ENCODE data around the gene ASCL5.

The ASCL5 gene

GRCh38 chr1:201142849-201143725 lies 16.1 kb upstream of the ASCL5 start:
- H3K27ac ChIP-seq (ENCODE audit: low read depth, low read length), result no peak overlapping the region
- H2AFZ ChIP-seq (ENCODE audit: low read depth, low read length, severe bottlenecking), result no peak overlapping the region
- no peaks in the 10 kb centered on the region for H3K79me2 ChIP-seq (ENCODE audit: insufficient read depth, low read length)
- no peak overlapping the region for H3K4me2 ChIP-seq (ENCODE audit: low read depth, low read length, poor library complexity, severe bottlenecking)
- no peaks in the 10 kb centered on the region for H3K27me3 ChIP-seq (ENCODE audit: low read length)
- H3K9ac ChIP-seq (ENCODE audit: low read length), result no peak overlapping the region
- no peak overlapping the region for H3K4me3 ChIP-seq (ENCODE audit: insufficient read depth, low read length, poor library complexity, severe bottlenecking)
- H3K9me3 ChIP-seq (ENCODE audit: insufficient read depth, low read length), result no peaks in the 10 kb centered on the region
- no peaks in the 10 kb centered on the region for H3F3A ChIP-seq (ENCODE audit: insufficient read depth)
- no peaks in the 10 kb centered on the region for H3K36me3 ChIP-seq (ENCODE audit: low read length)
- H3K9me2 ChIP-seq (replicated peaks; ENCODE audit: insufficient read depth, low read length), result no peaks in the 10 kb centered on the region
- H4K20me1 ChIP-seq (ENCODE audit: low read depth, low read length), result no peaks in the 10 kb centered on the region
- TF ChIP-seq EZH2phosphoT487 (conservative IDR thresholded peaks at IDR 0.05; ENCODE audit: low read length) (no peak), CTCF (IDR thresholded peaks at IDR 0.05; ENCODE audit: insufficient read depth, low read length, poor library complexity, severe bottlenecking) (no peak)

- no peak overlapping the region for H3K27ac ChIP-seq (ENCODE audit: low read depth, low read length)
- no peaks in the 10 kb centered on the region for H3K36me3 ChIP-seq (ENCODE audit: low read length)
- no peak overlapping the region for H3K9ac ChIP-seq (ENCODE audit: low read length)
- H3K27me3 ChIP-seq (ENCODE audit: low read length), result no peaks in the 10 kb centered on the region
- H3F3A ChIP-seq (ENCODE audit: insufficient read depth), result no peaks in the 10 kb centered on the region
- H3K4me3 ChIP-seq (ENCODE audit: insufficient read depth, low read length, poor library complexity, severe bottlenecking), result no peak overlapping the region
- H3K9me3 ChIP-seq (ENCODE audit: insufficient read depth, low read length), result no peaks in the 10 kb centered on the region
- no peak overlapping the region for H2AFZ ChIP-seq (ENCODE audit: low read depth, low read length, severe bottlenecking)
- no peaks in the 10 kb centered on the region for H3K79me2 ChIP-seq (ENCODE audit: insufficient read depth, low read length)
- no peaks in the 10 kb centered on the region for H3K9me2 ChIP-seq (replicated peaks; ENCODE audit: insufficient read depth, low read length)
- no peak overlapping the region for H3K4me2 ChIP-seq (ENCODE audit: low read depth, low read length, poor library complexity, severe bottlenecking)
- TF ChIP-seq CTCF (IDR thresholded peaks at IDR 0.05; ENCODE audit: insufficient read depth, low read length, poor library complexity, severe bottlenecking) (no peak), EZH2phosphoT487 (conservative IDR thresholded peaks at IDR 0.05; ENCODE audit: low read length) (no peak)
- no peaks in the 10 kb centered on the region for H4K20me1 ChIP-seq (ENCODE audit: low read depth, low read length)
Observed at GRCh38 chr1:201142011-201142848, 15.2 kb upstream of the ASCL5 start.

- Histone ChIP-seq H3K9me3 (ENCODE audit: insufficient read depth, low read length) (no peaks in the 10 kb centered on the region), H3K9ac (ENCODE audit: low read length) (no peak overlapping the region), H3K79me2 (ENCODE audit: insufficient read depth, low read length) (no peaks in the 10 kb centered on the region), H2AFZ (ENCODE audit: low read depth, low read length, severe bottlenecking) (no peak overlapping the region), H3K36me3 (ENCODE audit: low read length) (no peaks in the 10 kb centered on the region), H3F3A (ENCODE audit: insufficient read depth) (no peaks in the 10 kb centered on the region), H3K4me2 (ENCODE audit: low read depth, low read length, poor library complexity, severe bottlenecking) (no peak overlapping the region), H4K20me1 (ENCODE audit: low read depth, low read length) (no peaks in the 10 kb centered on the region), H3K4me3 (ENCODE audit: insufficient read depth, low read length, poor library complexity, severe bottlenecking) (no peak overlapping the region), H3K27ac (ENCODE audit: low read depth, low read length) (no peak overlapping the region), H3K9me2 (replicated peaks; ENCODE audit: insufficient read depth, low read length) (no peaks in the 10 kb centered on the region), H3K27me3 (ENCODE audit: low read length) (no peaks in the 10 kb centered on the region)
- TF ChIP-seq CTCF (IDR thresholded peaks at IDR 0.05; ENCODE audit: insufficient read depth, low read length, poor library complexity, severe bottlenecking) (no peak), EZH2phosphoT487 (conservative IDR thresholded peaks at IDR 0.05; ENCODE audit: low read length) (no peak)
Observed at GRCh38 chr1:201141418-201141817, 14.4 kb upstream of the ASCL5 start.
